Measurements from ENCODE around the gene CD24.

DNA sequence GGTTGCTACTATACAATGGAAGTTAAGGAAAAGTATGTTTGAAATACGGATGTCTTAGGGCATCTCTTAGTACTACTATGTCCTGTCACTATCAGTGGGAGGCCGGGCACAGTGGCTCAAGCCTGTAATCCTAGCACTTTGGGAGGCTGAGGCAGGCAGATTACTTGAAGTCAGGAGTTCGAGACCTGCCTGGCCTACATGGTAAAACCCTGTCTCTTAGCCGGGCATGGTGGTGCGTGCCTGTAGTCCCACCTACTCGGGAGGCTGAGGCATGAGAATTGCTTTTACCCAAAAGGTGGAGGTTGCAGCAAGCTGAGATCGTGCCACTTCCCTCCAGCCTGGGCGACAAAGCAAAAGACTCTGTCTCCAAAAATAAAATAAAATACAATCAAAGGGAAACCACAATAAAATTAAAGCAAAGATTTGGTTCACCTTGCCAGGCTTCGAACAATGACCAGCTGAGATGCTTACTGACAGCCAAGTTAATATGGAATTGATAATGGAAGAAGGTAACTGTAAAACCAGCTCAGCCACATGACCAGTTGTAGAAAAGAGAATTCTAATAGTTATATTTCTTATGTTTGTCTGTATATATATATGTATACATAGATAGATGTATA is 6.5 kb downstream of the CD24 start:
- TF ChIP-seq CTCF (IDR thresholded peaks at IDR 0.05; ENCODE audit: low read depth, low read length, missing input control) (no peak), EGR1 (IDR thresholded peaks at IDR 0.05; ENCODE audit: low read depth in 2 of 2) (no peak), ATF3 (IDR thresholded peaks at IDR 0.05) (no peak), RAD21 (IDR thresholded peaks at IDR 0.05) (no peak), REST (IDR thresholded peaks at IDR 0.05) (no peak), NR2F2 (IDR thresholded peaks at IDR 0.05) (no peak), YY1 (IDR thresholded peaks at IDR 0.05) (no peak), GABPA (IDR thresholded peaks at IDR 0.05 in 1 of 2, conservative IDR thresholded peaks at IDR 0.05 in 1 of 2) (no peak), TAF1 (conservative IDR thresholded peaks at IDR 0.05) (no peak), RXRA (IDR thresholded peaks at IDR 0.05) (no peak), HNF4A (conservative IDR thresholded peaks at IDR 0.05) (no peak), MAX (IDR thresholded peaks at IDR 0.05) (no peak), SP1 (IDR thresholded peaks at IDR 0.05) (no peak)
- TF ChIP-seq, protein P1, sequence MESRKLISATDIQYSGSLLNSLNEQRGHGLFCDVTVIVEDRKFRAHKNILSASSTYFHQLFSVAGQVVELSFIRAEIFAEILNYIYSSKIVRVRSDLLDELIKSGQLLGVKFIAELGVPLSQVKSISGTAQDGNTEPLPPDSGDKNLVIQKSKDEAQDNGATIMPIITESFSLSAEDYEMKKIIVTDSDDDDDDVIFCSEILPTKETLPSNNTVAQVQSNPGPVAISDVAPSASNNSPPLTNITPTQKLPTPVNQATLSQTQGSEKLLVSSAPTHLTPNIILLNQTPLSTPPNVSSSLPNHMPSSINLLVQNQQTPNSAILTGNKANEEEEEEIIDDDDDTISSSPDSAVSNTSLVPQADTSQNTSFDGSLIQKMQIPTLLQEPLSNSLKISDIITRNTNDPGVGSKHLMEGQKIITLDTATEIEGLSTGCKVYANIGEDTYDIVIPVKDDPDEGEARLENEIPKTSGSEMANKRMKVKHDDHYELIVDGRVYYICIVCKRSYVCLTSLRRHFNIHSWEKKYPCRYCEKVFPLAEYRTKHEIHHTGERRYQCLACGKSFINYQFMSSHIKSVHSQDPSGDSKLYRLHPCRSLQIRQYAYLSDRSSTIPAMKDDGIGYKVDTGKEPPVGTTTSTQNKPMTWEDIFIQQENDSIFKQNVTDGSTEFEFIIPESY (IDR thresholded peaks at IDR 0.05), result no peak

Data from liver (tissue), 3 donors.